ENCODE results near the gene HAGHL.
"Not testable (repeated sequence)": the region's sequence is repeated elsewhere in the genome, so short reads cannot be mapped to it uniquely, and the experiment has no call there.

HAGHL gene

DNA sequence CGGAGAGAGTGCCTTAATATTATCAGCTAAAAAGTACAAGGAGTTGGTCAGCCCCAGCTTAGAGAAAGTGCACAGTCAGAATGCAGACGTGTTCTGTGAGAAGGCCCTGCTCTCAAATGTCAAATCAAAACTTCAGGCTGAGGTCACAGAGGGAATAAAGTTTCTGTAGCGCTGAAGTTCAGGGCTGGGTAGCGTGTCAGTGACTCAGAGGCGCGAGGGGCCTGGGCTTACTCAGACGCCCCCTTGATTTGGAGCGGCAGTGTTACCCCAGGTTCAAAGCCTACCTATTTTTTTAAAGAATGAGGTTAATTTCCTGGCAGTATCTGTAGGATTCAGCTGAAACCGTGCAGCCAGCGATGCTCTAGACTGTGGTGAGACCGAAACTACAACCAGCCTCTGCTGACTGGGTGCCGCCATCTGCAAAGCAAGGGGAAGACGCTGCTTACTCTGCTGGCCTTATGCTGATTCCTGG, 9.1 kb downstream of the HAGHL start:
- H3K27me3 ChIP-seq (ENCODE audit: control insufficient read depth, insufficient read depth, low read length), result no peaks in the 10 kb centered on the region
- H3K36me3 ChIP-seq (ENCODE audit: control insufficient read depth, insufficient read depth, low read length), result peaks cover 37% of the 10 kb centered on the region
- no peak overlapping the region for H3K4me3 ChIP-seq (ENCODE audit: low read depth, low read length)
- H3K9me3 ChIP-seq (ENCODE audit: control insufficient read depth, insufficient read depth, low read length), result no peaks in the 10 kb centered on the region
- H3K4me1 ChIP-seq (ENCODE audit: control insufficient read depth, insufficient read depth, low read length), result peaks cover 3% of the 10 kb centered on the region
- H3K9ac ChIP-seq (ENCODE audit: low read depth, low read length), result no peak overlapping the region

DNA sequence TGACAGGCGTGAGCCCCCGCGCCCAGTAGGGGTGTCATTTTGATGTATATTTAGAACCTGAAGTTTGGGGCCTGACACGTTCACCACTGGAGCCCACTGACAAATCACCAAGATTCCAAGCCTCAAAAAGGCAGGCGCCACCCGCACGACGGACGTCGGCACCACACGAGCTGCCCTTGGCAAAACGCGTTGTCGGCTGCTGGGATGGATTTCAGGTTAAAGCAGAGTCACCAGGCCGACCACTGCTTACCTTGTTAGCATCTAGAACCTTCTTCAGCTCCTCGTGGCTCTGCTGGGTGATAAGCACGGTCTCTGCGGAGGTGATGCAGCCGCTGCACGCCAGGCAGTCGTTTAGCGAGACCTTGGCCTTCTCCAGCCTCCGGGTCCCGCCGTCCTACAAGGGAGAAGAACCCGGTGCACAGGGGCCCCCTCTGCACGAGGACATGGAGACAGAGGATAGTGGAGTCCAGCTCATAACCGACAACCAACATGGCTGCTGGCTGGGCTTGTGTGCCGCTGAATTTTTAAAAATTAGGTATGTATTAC, 10.1 kb downstream of the HAGHL start:
- Histone ChIP-seq H3K36me3 (ENCODE audit: control insufficient read depth, insufficient read depth, low read length) (peaks cover 35% of the 10 kb centered on the region), H3K9me3 (ENCODE audit: control insufficient read depth, insufficient read depth, low read length) (no peaks in the 10 kb centered on the region), H3K4me3 (ENCODE audit: low read depth, low read length) (no peak overlapping the region), H3K4me1 (ENCODE audit: control insufficient read depth, insufficient read depth, low read length) (peaks cover 3% of the 10 kb centered on the region), H3K9ac (ENCODE audit: low read depth, low read length) (no peak overlapping the region), H3K27me3 (ENCODE audit: control insufficient read depth, insufficient read depth, low read length) (no peaks in the 10 kb centered on the region)

DNA sequence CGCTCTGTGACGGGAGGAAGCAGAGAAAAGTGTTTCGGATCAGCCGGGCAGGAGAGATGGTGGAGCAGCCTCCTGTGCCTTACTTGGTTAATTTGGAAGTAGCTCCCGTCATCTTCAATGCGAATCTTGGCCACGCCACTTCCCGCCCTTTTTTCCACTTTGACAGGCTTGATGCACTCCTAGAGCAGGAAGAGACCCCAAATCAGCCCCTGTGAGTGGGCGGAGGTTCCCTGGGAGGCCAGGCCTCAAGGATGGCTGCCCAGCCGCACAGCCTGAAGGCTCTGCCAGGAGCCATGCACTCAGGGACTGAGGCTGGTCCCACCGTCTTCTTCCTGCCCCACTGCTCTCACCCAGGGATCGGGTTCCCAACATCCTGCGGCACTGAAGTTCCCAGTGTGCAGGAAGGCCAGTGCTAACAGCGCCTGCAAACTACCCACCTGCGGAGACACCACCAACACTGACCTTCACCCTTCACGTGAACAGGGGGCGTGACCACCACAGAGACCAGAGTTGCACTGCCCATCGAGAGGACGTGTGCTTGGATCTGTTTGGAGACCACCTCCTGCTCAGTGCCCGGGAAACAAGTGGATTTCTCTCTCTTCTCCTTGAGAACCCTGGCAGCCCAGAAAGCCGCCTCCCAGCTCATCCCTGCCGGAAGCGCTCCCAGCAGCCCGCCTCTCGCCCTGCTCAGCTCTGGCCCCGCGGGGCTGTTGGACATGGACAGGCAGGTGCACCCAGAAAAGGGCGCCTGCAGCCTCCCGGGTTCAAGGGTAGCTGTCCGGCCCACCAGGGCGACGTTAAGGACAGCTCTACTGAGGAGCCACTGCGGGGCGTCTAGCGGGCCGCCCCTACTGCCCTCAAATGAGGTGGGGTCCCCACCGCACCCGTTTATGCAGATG, 12.9 kb downstream of the HAGHL start:
- Histone ChIP-seq H3K4me3 (ENCODE audit: low read depth, low read length) (peak overlapping the region; percentile 72), H3K4me1 (ENCODE audit: control insufficient read depth, insufficient read depth, low read length) (peaks cover 3% of the 10 kb centered on the region), H3K36me3 (ENCODE audit: control insufficient read depth, insufficient read depth, low read length) (peaks cover 15% of the 10 kb centered on the region), H3K9ac (ENCODE audit: low read depth, low read length) (peak overlapping the region; percentile 76), H3K9me3 (ENCODE audit: control insufficient read depth, insufficient read depth, low read length) (no peaks in the 10 kb centered on the region), H3K27me3 (ENCODE audit: control insufficient read depth, insufficient read depth, low read length) (no peaks in the 10 kb centered on the region)

DNA sequence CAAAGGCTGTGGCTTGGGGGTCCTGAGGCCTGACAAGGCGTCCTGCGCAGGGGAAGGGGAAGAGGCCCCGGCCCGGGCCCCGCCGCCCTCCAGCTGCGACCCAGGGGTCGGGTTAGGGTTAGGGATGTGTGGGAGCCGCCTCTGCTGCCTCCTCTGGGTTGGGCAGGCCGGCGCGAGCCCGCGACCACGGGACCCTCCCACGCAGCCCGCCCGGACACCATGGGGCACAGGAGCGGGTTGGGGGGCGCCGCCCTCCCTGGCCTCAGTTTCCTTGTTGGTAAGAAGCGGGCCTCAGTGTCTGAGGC, 13.5 kb downstream of the HAGHL start:
- peaks cover 3% of the 10 kb centered on the region for H3K4me1 ChIP-seq (ENCODE audit: control insufficient read depth, insufficient read depth, low read length)
- peak overlapping the region; percentile 72 for H3K4me3 ChIP-seq (ENCODE audit: low read depth, low read length)
- peak overlapping the region; percentile 76 for H3K9ac ChIP-seq (ENCODE audit: low read depth, low read length)
- no peaks in the 10 kb centered on the region for H3K27me3 ChIP-seq (ENCODE audit: control insufficient read depth, insufficient read depth, low read length)
- peaks cover 10% of the 10 kb centered on the region for H3K36me3 ChIP-seq (ENCODE audit: control insufficient read depth, insufficient read depth, low read length)
- H3K9me3 ChIP-seq (ENCODE audit: control insufficient read depth, insufficient read depth, low read length), result no peaks in the 10 kb centered on the region

DNA sequence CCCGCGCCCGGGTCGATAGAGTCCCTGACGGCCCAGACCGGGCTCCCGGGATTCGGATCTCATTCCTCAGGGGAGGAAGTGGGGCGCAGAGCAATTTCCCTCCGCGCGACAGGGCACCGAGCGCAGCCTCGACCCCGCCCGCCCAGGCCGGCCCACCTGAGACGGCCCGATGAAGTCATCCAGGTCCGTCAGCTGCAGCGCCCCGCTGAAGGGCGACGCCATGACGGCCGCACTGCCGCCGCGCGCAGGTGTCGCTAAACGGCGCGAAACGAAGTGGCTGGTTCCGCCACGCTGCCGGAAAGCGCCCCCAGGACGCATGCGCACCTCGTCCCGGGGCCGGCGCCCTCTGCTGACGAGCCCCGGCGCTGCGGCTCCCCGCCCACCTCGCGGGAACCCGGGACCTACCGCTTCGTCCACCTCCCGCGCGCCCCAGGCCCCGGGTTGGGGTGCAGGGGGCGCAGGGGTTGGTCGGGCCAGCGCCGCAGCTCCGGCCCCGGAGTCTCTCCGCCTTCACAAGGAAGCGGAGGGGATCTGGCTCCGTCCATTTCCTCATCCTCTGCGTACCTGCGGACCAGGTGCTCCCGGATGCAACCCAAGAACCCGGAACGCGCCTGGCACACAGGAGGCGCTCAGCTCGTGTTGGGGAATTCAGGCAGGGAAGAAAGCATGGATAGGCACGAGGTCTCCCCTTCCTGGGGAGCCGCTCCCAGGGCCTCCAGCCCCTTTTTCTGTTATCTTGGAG, 14.0 kb downstream of the HAGHL start, which contains the start of gene CIAO3:
Gene CIAO3, minus strand, starts transcription at position 234 of the 742 bp plus-strand sequence. Its CDS starts 12 bp downstream, at position 222.
- Histone ChIP-seq H3K4me1 (ENCODE audit: control insufficient read depth, insufficient read depth, low read length) (peaks cover 3% of the 10 kb centered on the region), H3K9ac (ENCODE audit: low read depth, low read length) (peak within 1 kb of the TSS; percentile 88), H3K4me3 (ENCODE audit: low read depth, low read length) (peak within 1 kb of the TSS; percentile 74), H3K27me3 (ENCODE audit: control insufficient read depth, insufficient read depth, low read length) (no peaks in the 10 kb centered on the region), H3K36me3 (ENCODE audit: control insufficient read depth, insufficient read depth, low read length) (peaks cover 6% of the 10 kb centered on the region), H3K9me3 (ENCODE audit: control insufficient read depth, insufficient read depth, low read length) (no peaks in the 10 kb centered on the region)

DNA sequence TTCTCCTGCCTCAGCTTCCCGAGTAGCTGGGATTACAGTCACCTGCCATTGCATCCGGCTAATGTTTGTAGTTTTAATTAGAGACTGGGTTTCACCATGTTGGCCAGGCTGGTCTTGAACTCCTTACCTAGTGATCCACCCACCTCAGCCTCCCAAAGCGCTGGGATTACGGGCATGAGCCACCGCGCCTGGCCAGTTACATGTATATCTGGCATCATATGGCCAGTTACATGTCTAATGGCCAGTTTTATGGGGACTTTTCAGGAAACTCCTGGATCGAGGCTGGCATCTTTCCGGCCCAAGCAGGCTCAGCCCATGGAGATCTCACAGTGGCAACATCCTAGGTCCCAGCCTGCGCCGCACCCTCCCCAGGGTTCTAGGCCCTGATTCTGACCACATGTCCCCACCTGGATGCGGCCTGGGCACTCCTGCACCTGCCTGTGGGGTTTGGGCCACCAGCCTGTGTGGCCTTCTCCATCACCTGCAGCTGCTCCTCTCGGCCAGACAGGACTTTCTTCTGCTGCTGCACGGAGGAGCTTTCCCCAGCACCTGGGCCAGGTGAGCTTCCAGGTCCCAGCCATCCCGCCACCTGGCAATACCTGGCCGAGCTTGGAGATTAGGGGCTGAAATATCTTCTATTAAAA, 15.2 kb downstream of the HAGHL start:
- Histone ChIP-seq H3K4me3 (ENCODE audit: low read depth, low read length) (no peak overlapping the region), H3K4me1 (ENCODE audit: control insufficient read depth, insufficient read depth, low read length) (peaks cover 3% of the 10 kb centered on the region), H3K9me3 (ENCODE audit: control insufficient read depth, insufficient read depth, low read length) (no peaks in the 10 kb centered on the region), H3K27me3 (ENCODE audit: control insufficient read depth, insufficient read depth, low read length) (no peaks in the 10 kb centered on the region), H3K36me3 (ENCODE audit: control insufficient read depth, insufficient read depth, low read length) (no peaks in the 10 kb centered on the region), H3K9ac (ENCODE audit: low read depth, low read length) (no peak overlapping the region)

DNA sequence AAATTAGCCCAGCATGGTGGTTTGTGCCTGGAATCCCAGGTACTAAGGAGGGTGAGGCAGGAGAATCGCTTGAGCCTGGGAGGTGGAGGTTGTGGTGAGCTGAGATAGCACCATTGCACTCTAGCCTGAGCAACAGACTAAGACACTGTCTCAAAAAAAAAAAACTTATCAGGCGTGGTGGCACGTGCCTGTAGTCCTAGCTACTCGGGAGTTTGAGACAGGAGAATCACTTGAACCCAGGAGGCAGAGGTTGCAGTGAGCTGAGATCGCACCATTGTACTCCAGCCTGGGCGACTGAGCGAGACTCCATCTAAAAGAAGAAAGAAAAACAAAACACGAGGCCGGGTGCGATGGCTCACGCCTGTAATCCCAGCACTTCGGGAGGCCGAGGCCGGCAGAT, 16.0 kb downstream of the HAGHL start:
- not testable (repeated sequence) for H3K36me3 ChIP-seq (ENCODE audit: control insufficient read depth, insufficient read depth, low read length); H3K9me3 ChIP-seq (ENCODE audit: control insufficient read depth, insufficient read depth, low read length); H3K4me3 ChIP-seq (ENCODE audit: low read depth, low read length); H3K9ac ChIP-seq (ENCODE audit: low read depth, low read length); H3K4me1 ChIP-seq (ENCODE audit: control insufficient read depth, insufficient read depth, low read length); H3K27me3 ChIP-seq (ENCODE audit: control insufficient read depth, insufficient read depth, low read length)

DNA sequence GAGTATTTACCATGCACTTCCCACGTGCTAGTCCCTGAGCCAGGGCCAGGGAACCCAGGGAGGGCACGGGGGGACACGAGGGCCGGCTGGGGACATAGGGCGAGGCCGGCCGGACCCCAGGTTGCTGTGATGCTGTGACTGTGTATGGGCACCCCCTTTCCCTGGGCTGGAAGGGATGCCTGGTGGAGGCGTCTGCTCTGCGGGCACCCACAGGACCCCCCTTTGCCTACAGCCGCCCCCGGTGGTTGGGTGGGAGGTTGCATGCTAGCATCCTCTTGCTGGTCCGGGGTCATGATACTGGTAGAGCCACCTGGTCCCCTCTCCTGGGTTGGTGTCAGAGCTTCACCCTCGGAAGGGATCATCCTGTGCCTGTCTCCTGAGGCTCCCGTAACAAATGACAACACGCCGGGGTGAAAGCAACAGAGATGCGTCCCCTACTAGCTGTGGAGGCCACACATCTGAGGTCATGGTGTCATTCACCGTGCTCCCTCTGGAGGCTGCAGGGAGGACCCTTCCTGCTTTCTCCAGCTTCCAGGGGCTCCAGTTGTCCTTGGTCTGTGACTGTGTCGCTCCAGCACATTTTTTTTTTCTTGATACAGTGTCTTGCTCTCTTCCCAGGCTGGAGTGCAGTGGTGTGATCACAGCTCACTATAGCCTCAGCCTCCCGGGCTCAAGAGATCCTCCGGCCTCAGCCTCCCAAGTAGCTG, 17.0 kb downstream of the HAGHL start:
- no peak overlapping the region for H3K9ac ChIP-seq (ENCODE audit: low read depth, low read length)
- no peak overlapping the region for H3K4me3 ChIP-seq (ENCODE audit: low read depth, low read length)
- H3K9me3 ChIP-seq (ENCODE audit: control insufficient read depth, insufficient read depth, low read length), result no peaks in the 10 kb centered on the region
- no peaks in the 10 kb centered on the region for H3K27me3 ChIP-seq (ENCODE audit: control insufficient read depth, insufficient read depth, low read length)
- peaks cover 3% of the 10 kb centered on the region for H3K4me1 ChIP-seq (ENCODE audit: control insufficient read depth, insufficient read depth, low read length)
- H3K36me3 ChIP-seq (ENCODE audit: control insufficient read depth, insufficient read depth, low read length), result no peaks in the 10 kb centered on the region

DNA sequence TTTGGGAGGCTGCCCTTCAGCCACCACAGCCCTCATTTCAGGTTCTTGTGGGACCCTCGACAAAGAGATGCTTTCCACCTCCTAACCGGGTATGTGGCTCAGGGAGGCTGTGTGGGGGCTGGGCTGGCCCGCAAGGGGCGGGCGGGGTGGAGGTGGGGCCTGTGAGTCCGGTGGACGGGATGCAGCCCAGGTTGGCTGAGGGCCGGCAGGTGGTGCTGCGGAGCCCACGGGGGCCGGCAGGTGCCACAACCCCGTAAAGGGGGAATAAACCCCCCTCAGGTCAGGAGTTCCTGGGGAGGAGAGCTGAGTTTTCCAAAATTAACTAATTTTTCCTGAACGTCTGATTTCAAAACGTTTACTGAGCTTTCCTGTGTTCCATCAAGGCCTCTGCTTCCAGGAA, 18.8 kb downstream of the HAGHL start:
- Histone ChIP-seq H3K4me3 (ENCODE audit: low read depth, low read length) (no peak overlapping the region), H3K4me1 (ENCODE audit: control insufficient read depth, insufficient read depth, low read length) (no peaks in the 10 kb centered on the region), H3K9ac (ENCODE audit: low read depth, low read length) (no peak overlapping the region), H3K9me3 (ENCODE audit: control insufficient read depth, insufficient read depth, low read length) (no peaks in the 10 kb centered on the region), H3K36me3 (ENCODE audit: control insufficient read depth, insufficient read depth, low read length) (no peaks in the 10 kb centered on the region), H3K27me3 (ENCODE audit: control insufficient read depth, insufficient read depth, low read length) (no peaks in the 10 kb centered on the region)

DNA sequence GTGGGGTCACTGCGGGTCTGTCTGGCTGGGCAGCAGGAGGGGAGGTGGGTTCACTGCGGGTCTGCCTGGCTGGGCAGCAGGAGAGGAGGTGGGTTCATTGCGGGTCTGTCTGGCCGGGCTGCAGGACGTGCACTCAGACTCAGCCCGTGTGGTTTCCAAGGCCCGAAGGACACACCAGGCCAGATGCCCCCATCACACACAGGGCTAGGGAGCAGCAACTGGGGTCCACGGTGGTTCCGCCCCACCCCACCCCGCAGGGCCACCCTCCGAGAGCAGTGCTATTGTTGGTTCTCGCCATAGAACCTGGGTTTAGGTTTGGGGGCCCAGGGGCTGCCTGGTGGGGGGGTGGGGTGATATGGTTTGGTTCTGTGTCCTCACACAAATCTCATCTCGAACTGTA, 19.7 kb downstream of the HAGHL start:
- no peaks in the 10 kb centered on the region for H3K36me3 ChIP-seq (ENCODE audit: control insufficient read depth, insufficient read depth, low read length)
- H3K27me3 ChIP-seq (ENCODE audit: control insufficient read depth, insufficient read depth, low read length), result no peaks in the 10 kb centered on the region
- H3K4me3 ChIP-seq (ENCODE audit: low read depth, low read length), result no peak overlapping the region
- peaks cover 5% of the 10 kb centered on the region for H3K4me1 ChIP-seq (ENCODE audit: control insufficient read depth, insufficient read depth, low read length)
- H3K9ac ChIP-seq (ENCODE audit: low read depth, low read length), result no peak overlapping the region
- no peaks in the 10 kb centered on the region for H3K9me3 ChIP-seq (ENCODE audit: control insufficient read depth, insufficient read depth, low read length)
